ENCODE results near the gene SMC6. TPM values are rescaled to one million over a fixed set of nuclear protein-coding genes. Genes with fewer than 3 reads are reported as not detected.

Gene SMC6
- polyA plus RNA-seq, 1 donor from 2014 or later = 20.1 TPM

DNA sequence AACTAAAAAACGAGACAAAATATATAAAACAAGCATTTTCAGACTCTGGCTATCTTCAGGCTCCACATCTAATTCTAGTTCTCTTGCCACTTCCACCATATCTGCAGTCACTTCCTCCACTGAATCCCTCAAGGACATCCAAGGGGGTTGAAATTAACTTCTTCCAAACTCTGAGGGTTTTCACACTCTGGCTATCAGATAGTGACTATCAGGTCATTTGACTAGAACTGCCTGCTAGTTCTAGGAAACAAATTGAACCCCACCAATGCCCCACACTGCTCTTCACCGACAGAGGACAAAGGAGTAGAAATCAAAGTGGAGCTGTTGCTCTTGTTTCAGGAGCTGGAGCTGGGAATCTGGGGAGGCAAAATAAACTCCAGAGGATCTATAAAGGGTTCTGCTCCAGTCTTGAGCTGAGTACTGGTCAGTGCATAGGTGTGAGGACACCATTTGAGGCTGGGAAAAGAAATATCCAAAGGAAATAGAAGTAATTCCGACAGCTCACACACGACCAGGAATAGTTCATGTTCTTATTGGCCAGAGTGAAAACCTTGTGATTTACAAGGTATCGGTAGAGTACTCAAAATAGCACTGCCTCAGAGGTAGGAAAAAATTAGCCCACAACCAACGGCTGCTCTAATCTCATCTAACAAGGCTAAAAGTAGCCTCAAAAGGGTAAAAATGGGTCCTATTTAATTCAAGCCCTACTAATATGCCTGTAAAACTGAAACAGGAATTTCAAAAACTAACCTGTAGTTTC, 71.3 kb downstream of the SMC6 start:
- Histone ChIP-seq H3F3A (ENCODE audit: insufficient read depth, low read length, poor library complexity, severe bottlenecking) (no peaks in the 10 kb centered on the region), H3K4me2 (ENCODE audit: low read length) (no peak overlapping the region), H3K79me2 (replicated peaks; ENCODE audit: insufficient read depth, low read length) (no peaks in the 10 kb centered on the region), H3K9me3 (ENCODE audit: low read length) (no peaks in the 10 kb centered on the region), H3K36me3 (ENCODE audit: insufficient read depth, low read length) (no peaks in the 10 kb centered on the region), H3K4me3 (ENCODE audit: low read length) (no peak overlapping the region), H4K20me1 (ENCODE audit: insufficient read depth) (no peaks in the 10 kb centered on the region), H3K9me2 (ENCODE audit: insufficient read depth, low read length) (no peaks in the 10 kb centered on the region), H2AFZ (ENCODE audit: low read depth, low read length) (no peak overlapping the region), H3K27me3 (ENCODE audit: insufficient read depth, low read depth, low read length) (no peaks in the 10 kb centered on the region), H3K9ac (ENCODE audit: low read length) (no peak overlapping the region), H3K27ac (ENCODE audit: low read length) (no peak overlapping the region)
- TF ChIP-seq, protein P1, sequence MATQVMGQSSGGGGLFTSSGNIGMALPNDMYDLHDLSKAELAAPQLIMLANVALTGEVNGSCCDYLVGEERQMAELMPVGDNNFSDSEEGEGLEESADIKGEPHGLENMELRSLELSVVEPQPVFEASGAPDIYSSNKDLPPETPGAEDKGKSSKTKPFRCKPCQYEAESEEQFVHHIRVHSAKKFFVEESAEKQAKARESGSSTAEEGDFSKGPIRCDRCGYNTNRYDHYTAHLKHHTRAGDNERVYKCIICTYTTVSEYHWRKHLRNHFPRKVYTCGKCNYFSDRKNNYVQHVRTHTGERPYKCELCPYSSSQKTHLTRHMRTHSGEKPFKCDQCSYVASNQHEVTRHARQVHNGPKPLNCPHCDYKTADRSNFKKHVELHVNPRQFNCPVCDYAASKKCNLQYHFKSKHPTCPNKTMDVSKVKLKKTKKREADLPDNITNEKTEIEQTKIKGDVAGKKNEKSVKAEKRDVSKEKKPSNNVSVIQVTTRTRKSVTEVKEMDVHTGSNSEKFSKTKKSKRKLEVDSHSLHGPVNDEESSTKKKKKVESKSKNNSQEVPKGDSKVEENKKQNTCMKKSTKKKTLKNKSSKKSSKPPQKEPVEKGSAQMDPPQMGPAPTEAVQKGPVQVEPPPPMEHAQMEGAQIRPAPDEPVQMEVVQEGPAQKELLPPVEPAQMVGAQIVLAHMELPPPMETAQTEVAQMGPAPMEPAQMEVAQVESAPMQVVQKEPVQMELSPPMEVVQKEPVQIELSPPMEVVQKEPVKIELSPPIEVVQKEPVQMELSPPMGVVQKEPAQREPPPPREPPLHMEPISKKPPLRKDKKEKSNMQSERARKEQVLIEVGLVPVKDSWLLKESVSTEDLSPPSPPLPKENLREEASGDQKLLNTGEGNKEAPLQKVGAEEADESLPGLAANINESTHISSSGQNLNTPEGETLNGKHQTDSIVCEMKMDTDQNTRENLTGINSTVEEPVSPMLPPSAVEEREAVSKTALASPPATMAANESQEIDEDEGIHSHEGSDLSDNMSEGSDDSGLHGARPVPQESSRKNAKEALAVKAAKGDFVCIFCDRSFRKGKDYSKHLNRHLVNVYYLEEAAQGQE (IDR thresholded peaks at IDR 0.05; ENCODE audit: borderline replicate concordance) = no peak
- no peak for TF ChIP-seq EZH2 (IDR thresholded peaks at IDR 0.05; ENCODE audit: borderline replicate concordance, insufficient read depth, low read length, poor library complexity, severe bottlenecking)
- TF ChIP-seq SMC3 (conservative IDR thresholded peaks at IDR 0.05; ENCODE audit: poor library complexity) = no peak
- TF ChIP-seq MXI1 (conservative IDR thresholded peaks at IDR 0.05; ENCODE audit: poor library complexity, severe bottlenecking) = no peak
- no peak for TF ChIP-seq TAF1 (IDR thresholded peaks at IDR 0.05; ENCODE audit: low read depth)
- no peak for TF ChIP-seq EP300 (conservative IDR thresholded peaks at IDR 0.05; ENCODE audit: poor library complexity, severe bottlenecking)
- no peak for TF ChIP-seq POLR2AphosphoS5 (IDR thresholded peaks at IDR 0.05)
- TF ChIP-seq RAD21 (conservative IDR thresholded peaks at IDR 0.05) = no peak
- TF ChIP-seq, protein P2, sequence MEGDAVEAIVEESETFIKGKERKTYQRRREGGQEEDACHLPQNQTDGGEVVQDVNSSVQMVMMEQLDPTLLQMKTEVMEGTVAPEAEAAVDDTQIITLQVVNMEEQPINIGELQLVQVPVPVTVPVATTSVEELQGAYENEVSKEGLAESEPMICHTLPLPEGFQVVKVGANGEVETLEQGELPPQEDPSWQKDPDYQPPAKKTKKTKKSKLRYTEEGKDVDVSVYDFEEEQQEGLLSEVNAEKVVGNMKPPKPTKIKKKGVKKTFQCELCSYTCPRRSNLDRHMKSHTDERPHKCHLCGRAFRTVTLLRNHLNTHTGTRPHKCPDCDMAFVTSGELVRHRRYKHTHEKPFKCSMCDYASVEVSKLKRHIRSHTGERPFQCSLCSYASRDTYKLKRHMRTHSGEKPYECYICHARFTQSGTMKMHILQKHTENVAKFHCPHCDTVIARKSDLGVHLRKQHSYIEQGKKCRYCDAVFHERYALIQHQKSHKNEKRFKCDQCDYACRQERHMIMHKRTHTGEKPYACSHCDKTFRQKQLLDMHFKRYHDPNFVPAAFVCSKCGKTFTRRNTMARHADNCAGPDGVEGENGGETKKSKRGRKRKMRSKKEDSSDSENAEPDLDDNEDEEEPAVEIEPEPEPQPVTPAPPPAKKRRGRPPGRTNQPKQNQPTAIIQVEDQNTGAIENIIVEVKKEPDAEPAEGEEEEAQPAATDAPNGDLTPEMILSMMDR (IDR thresholded peaks at IDR 0.05; ENCODE audit: poor library complexity, severe bottlenecking) = no peak

DNA sequence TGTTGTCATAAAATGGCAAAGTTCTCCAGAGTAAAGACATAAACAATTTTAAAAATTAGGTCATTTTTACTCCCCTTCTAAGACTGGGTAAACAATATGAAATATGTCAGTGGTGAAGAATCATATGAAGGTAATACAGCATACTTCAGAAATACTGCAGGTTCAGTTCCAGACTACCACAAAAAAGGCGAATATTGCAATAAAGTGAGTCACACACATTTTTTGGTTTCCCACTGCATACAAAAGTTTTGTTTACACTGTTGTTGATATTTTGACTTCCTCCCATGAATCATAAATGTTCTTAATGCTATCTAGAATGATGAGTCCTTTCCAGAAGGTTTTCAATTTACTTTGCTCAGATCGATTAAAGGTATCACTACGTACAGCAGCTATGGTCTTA, 73.5 kb downstream of the SMC6 start:
- TF ChIP-seq EP300 (conservative IDR thresholded peaks at IDR 0.05; ENCODE audit: poor library complexity, severe bottlenecking) (no peak), POLR2AphosphoS5 (IDR thresholded peaks at IDR 0.05) (no peak), RAD21 (conservative IDR thresholded peaks at IDR 0.05) (no peak), TAF1 (IDR thresholded peaks at IDR 0.05; ENCODE audit: low read depth) (no peak), SMC3 (conservative IDR thresholded peaks at IDR 0.05; ENCODE audit: poor library complexity) (no peak), MXI1 (conservative IDR thresholded peaks at IDR 0.05; ENCODE audit: poor library complexity, severe bottlenecking) (no peak), EZH2 (IDR thresholded peaks at IDR 0.05; ENCODE audit: borderline replicate concordance, insufficient read depth, low read length, poor library complexity, severe bottlenecking) (no peak)
- TF ChIP-seq, protein P2 (IDR thresholded peaks at IDR 0.05; ENCODE audit: poor library complexity, severe bottlenecking) = no peak
- TF ChIP-seq, protein P1 (IDR thresholded peaks at IDR 0.05; ENCODE audit: borderline replicate concordance) = no peak
- no peaks in the 10 kb centered on the region for H3K27me3 ChIP-seq (ENCODE audit: insufficient read depth, low read depth, low read length)
- H3K79me2 ChIP-seq (replicated peaks; ENCODE audit: insufficient read depth, low read length) = no peaks in the 10 kb centered on the region
- H3K27ac ChIP-seq (ENCODE audit: low read length) = no peak overlapping the region
- peaks cover 3% of the 10 kb centered on the region for H3K36me3 ChIP-seq (ENCODE audit: insufficient read depth, low read length)
- H3K4me3 ChIP-seq (ENCODE audit: low read length) = no peak overlapping the region
- H3K9me3 ChIP-seq (ENCODE audit: low read length) = no peaks in the 10 kb centered on the region
- H3K4me2 ChIP-seq (ENCODE audit: low read length) = no peak overlapping the region
- H3K9ac ChIP-seq (ENCODE audit: low read length) = no peak overlapping the region
- no peaks in the 10 kb centered on the region for H3F3A ChIP-seq (ENCODE audit: insufficient read depth, low read length, poor library complexity, severe bottlenecking)
- no peaks in the 10 kb centered on the region for H4K20me1 ChIP-seq (ENCODE audit: insufficient read depth)
- H2AFZ ChIP-seq (ENCODE audit: low read depth, low read length) = no peak overlapping the region
- H3K9me2 ChIP-seq (ENCODE audit: insufficient read depth, low read length) = no peaks in the 10 kb centered on the region

All from neural cell (in vitro differentiated cells).